ENCODE measurements around the gene INSL3. TPM values are rescaled to one million over a fixed set of nuclear protein-coding genes. Genes with fewer than 3 reads are reported as not detected.

Gene INSL3
- total and polyA plus RNA-seq, 2 donors (not counting 3 experiments of a cell fraction or from before 2014, with no cell fraction given) = not detected

- Histone ChIP-seq H3K4me3 (replicated peaks in 1 of 3; ENCODE audit: insufficient read depth in 1 of 3, low read depth in 1 of 3, low read length in 3 of 3) (no peak overlapping the region), H4K20me1 (replicated peaks; ENCODE audit: control insufficient read depth, extremely low read depth, insufficient read depth, low read length) (peaks cover 4% of the 10 kb centered on the region), H3K9me1 (replicated peaks; ENCODE audit: control insufficient read depth, extremely low read depth, insufficient read depth, low read length) (no peaks in the 10 kb centered on the region), H3K4me1 (ENCODE audit: control insufficient read depth, extremely low read depth, insufficient read depth, low read length) (peaks cover 11% of the 10 kb centered on the region), H3K9ac (replicated peaks; ENCODE audit: extremely low read depth, insufficient read depth, low read length) (no peak overlapping the region), H3K9me3 (replicated peaks; ENCODE audit: control insufficient read depth, insufficient read depth, low read length) (no peaks in the 10 kb centered on the region), H3K4me2 (ENCODE audit: insufficient read depth, low read length) (no peak overlapping the region), H3K27ac (ENCODE audit: insufficient read depth, low read depth, low read length) (no peak overlapping the region), H3K79me2 (ENCODE audit: control insufficient read depth, insufficient read depth, low read length) (peaks cover 22% of the 10 kb centered on the region), H3K36me3 (ENCODE audit: control insufficient read depth in 2 of 2, extremely low read depth in 1 of 2, insufficient read depth in 2 of 2, low read length in 2 of 2) (peaks cover 19 to 31% of the 10 kb centered on the region in 2 experiments), H3K27me3 (ENCODE audit: control insufficient read depth in 2 of 2, insufficient read depth in 2 of 2, low read length in 2 of 2) (peaks cover 21 to 22% of the 10 kb centered on the region in 2 experiments), H2AFZ (ENCODE audit: low read depth, low read length) (no peak overlapping the region)
- intact Hi-C loops (cut with micrococcal nuclease) (no loop called here), dilution Hi-C loops (cut with MboI; ENCODE audit: extremely low pct_ligation_motif_present, low sequenced_read_pairs) (no loop called here)
- no peak for FAIRE-seq
- TF ChIP-seq EZH2 (IDR thresholded peaks at IDR 0.05; ENCODE audit: borderline replicate concordance, low read depth, low read length, severe bottlenecking) (no peak), POLR2AphosphoS5 (IDR thresholded peaks at IDR 0.05; ENCODE audit: insufficient read depth, low read depth, low read length) (peak; percentile 89), POLR2A (IDR thresholded peaks at IDR 0.05; ENCODE audit: low read depth, low read length) (peak; percentile 82), MYC (IDR thresholded peaks at IDR 0.05; ENCODE audit: low read depth, low read length) (no peak), MAX (IDR thresholded peaks at IDR 0.05; ENCODE audit: insufficient read depth, insufficient read length) (no peak)
- BruUV-seq (replicated peaks) = no TSS peak
- POLR2A ChIA-PET = interaction anchor here (0.5 kb wide), 1 partner anchor 446 kb away, joined by 3 read pairs; the partner anchor contains the start of gene MVB12A
- CTCF ChIA-PET = interaction anchor here (1.8 to 3.4 kb wide), 2 partner anchors 67 to 72 kb away, joined by 4 to 22 read pairs; partner anchors contain the start of gene CCDC124
- DNase-seq (ENCODE audit: low read depth, low spot score) = no peak
Observed at GRCh38 chr19:17865364-17866311, 44.3 kb upstream of the INSL3 start.
